ENCODE results near the gene DYNC1LI2. TPM values are rescaled to one million over a fixed set of nuclear protein-coding genes. Genes with fewer than 3 reads are reported as not detected.

Gene DYNC1LI2
- total RNA-seq, 1 donor from 2014 or later, result 157 TPM

DNA sequence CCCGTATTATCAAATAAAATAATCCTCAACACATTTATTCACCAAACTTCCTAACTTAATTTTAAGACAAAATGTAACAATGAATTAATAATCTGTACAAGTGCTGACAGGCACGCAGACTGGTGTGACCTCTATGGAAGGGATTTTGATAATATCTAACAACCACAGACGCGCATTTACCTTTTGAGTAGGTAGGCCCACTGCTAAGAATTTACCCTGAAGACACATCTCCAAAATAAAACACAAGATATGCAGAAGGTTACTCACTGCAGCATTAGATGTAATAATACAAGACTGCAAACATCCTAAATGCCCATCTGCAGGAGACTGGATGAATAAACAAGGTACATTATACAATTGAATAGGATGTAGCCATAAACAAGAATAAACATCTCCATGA is 32.2 kb downstream of the DYNC1LI2 start:
- Mint-ChIP-seq H3K36me3 (peaks cover 18% of the 10 kb centered on the region), H3K4me1 (peaks cover 26% of the 10 kb centered on the region), H3K4me3 (no peak overlapping the region), H3K27me3 (ENCODE audit: low read depth) (no peaks in the 10 kb centered on the region), H3K27ac (no peak overlapping the region), H3K9me3 (no peaks in the 10 kb centered on the region)
- TF ChIP-seq, protein P1, sequence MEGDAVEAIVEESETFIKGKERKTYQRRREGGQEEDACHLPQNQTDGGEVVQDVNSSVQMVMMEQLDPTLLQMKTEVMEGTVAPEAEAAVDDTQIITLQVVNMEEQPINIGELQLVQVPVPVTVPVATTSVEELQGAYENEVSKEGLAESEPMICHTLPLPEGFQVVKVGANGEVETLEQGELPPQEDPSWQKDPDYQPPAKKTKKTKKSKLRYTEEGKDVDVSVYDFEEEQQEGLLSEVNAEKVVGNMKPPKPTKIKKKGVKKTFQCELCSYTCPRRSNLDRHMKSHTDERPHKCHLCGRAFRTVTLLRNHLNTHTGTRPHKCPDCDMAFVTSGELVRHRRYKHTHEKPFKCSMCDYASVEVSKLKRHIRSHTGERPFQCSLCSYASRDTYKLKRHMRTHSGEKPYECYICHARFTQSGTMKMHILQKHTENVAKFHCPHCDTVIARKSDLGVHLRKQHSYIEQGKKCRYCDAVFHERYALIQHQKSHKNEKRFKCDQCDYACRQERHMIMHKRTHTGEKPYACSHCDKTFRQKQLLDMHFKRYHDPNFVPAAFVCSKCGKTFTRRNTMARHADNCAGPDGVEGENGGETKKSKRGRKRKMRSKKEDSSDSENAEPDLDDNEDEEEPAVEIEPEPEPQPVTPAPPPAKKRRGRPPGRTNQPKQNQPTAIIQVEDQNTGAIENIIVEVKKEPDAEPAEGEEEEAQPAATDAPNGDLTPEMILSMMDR (IDR thresholded peaks at IDR 0.05; ENCODE audit: unreplicated experiment), result no peak
- DNase-seq (ENCODE audit: low spot score in 2 of 2, unreplicated experiment in 2 of 2), result no peak

GRCh38 chr16:66717776-66718175 is 33.6 kb downstream of the DYNC1LI2 start:
- Mint-ChIP-seq H3K4me3 (no peak overlapping the region), H3K9me3 (peaks cover under 1% of the 10 kb centered on the region), H3K27ac (peak overlapping the region; percentile 79), H3K27me3 (ENCODE audit: low read depth) (no peaks in the 10 kb centered on the region), H3K36me3 (peaks cover 6% of the 10 kb centered on the region), H3K4me1 (peaks cover 26% of the 10 kb centered on the region)
- no peak for DNase-seq (ENCODE audit: low spot score in 2 of 2, unreplicated experiment in 2 of 2)
- TF ChIP-seq, protein P1 (IDR thresholded peaks at IDR 0.05; ENCODE audit: unreplicated experiment), result no peak

- peak overlapping the region; percentile 79 for H3K27ac Mint-ChIP-seq
These were observed 34.2 kb downstream of the DYNC1LI2 start for GRCh38 chr16:66717112-66717675.

GRCh38 chr16:66714654-66715307 is 36.6 kb downstream of the DYNC1LI2 start:
- H3K27ac Mint-ChIP-seq, result no peak overlapping the region
- H3K4me1 Mint-ChIP-seq, result peaks cover 26% of the 10 kb centered on the region
- TF ChIP-seq, protein P1 (IDR thresholded peaks at IDR 0.05; ENCODE audit: unreplicated experiment), result no peak
- H3K4me3 Mint-ChIP-seq, result no peak overlapping the region
- H3K27me3 Mint-ChIP-seq (ENCODE audit: low read depth), result no peaks in the 10 kb centered on the region
- peaks cover 3% of the 10 kb centered on the region for H3K36me3 Mint-ChIP-seq
- DNase-seq (ENCODE audit: low spot score in 2 of 2, unreplicated experiment in 2 of 2), result no peak
- H3K9me3 Mint-ChIP-seq, result peaks cover 6% of the 10 kb centered on the region

More at GRCh38 chr16:66717112-66717675, 34.2 kb downstream of the DYNC1LI2 start:
- DNase-seq (ENCODE audit: low spot score in 2 of 2, unreplicated experiment in 2 of 2), result peak in 1 of 2 experiments; percentile 39
- Mint-ChIP-seq H3K4me1 (peaks cover 26% of the 10 kb centered on the region), H3K36me3 (peaks cover 8% of the 10 kb centered on the region), H3K9me3 (peaks cover 6% of the 10 kb centered on the region), H3K4me3 (no peak overlapping the region), H3K27me3 (ENCODE audit: low read depth) (no peaks in the 10 kb centered on the region)
- TF ChIP-seq, protein P1 (IDR thresholded peaks at IDR 0.05; ENCODE audit: unreplicated experiment), result no peak

GRCh38 chr16:66714062-66714461 is 37.3 kb downstream of the DYNC1LI2 start:
- TF ChIP-seq, protein P1 (IDR thresholded peaks at IDR 0.05; ENCODE audit: unreplicated experiment), result no peak
- Mint-ChIP-seq H3K4me3 (no peak overlapping the region), H3K4me1 (peaks cover 26% of the 10 kb centered on the region), H3K27ac (no peak overlapping the region), H3K27me3 (ENCODE audit: low read depth) (no peaks in the 10 kb centered on the region), H3K36me3 (peaks cover 3% of the 10 kb centered on the region), H3K9me3 (peaks cover 6% of the 10 kb centered on the region)
- no peak for DNase-seq (ENCODE audit: low spot score in 2 of 2, unreplicated experiment in 2 of 2)

Measured in mesothelial cell of epicardium (in vitro differentiated cells).